Activated T-cell treated with anti-CD3 and anti-CD28 coated beads, Interleukin-2, amount 50 U/mL, for 1 hour (primary cell): ENCODE data around the gene ETS1.

Experiments used
- DNase-seq: peaks from one replicate; pipeline ENCODE4 v3.0.0-alpha.2; 2020

ETS1 gene

DNA sequence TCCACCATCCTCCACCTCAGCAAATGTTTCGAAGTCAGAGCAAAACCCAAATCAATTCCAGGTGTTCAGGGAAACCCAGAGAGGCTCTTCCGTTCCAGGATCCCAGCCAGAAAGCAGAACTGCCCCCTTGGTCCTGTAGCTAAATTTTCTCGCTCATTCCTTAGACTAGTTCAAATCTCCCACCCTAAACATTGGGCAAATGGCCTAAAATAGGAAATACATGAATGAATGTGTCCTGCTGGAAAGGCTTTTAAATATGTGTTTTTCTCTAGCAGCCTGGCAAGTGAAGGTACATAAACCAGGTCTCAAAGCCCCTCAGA, 89.6 kb downstream of the ETS1 start:
- DNase-seq, result no peak

- DNase-seq, result no peak
Measured at GRCh38 chr11:128497061-128497775, 90.1 kb downstream of the ETS1 start.

DNA sequence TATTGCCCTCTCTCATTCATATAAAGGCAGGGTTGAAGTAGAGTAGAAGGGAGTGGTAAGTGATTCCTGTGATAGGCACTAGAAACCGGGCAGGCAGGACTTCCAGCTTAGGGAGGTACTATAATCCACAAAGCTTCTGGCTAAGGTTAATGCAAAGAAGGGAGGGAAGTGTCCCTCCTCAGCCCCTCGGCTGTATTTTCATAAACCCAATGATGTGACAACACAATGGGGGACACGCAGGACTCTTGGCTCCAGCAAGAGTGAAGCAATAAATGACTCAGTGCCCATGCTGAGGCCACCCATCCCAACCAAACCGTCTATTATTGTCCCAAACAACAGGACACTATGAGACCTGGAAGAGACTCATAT, 90.7 kb downstream of the ETS1 start:
- no peak for DNase-seq

- no peak for DNase-seq
Measured at GRCh38 chr11:128496249-128496648, 91.1 kb downstream of the ETS1 start.

DNA sequence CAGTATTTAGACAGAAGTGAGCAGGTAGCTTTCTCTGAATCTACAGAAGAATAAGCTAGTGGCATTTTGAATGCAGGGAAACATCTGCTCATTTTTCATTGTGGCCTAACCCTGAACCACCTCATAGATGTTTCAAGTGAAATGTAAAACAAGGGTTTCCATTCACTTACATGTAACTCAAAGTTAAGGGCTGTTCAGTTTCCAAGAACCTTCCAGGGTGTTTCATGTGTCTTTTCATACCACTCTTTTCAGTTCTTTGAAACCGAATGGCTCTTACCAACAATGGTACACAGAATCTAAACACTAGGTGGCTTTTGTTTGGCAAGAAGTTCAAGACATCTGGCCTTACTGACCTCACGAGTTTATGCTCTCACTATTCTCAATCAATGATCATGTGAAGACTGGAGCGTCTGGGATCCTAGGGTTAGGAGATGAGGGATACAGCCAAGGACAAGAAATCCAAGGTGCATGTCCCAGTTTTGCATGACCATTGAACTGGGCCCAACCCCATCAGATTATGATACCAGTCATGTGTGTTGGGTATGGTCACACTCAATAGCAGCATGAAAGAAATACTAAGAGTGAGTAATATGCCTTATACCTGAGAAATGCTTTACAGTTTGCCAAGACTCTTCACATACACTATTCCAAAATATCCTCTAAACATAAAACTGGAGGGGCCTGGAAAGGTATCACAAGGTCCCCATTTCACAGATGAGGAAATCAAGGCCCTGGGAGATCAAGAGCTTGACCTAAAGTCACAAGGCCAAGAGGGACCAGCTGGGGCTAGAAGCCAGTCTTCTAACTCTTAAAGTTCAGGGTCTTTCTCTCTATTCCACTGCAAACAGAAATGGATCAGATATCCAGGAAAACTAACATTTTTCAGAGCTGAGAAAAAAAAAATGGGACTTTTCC, 92.7 kb downstream of the ETS1 start:
- DNase-seq, result no peak

- no peak for DNase-seq
Measured at GRCh38 chr11:128493570-128493965, 93.8 kb downstream of the ETS1 start.

DNA sequence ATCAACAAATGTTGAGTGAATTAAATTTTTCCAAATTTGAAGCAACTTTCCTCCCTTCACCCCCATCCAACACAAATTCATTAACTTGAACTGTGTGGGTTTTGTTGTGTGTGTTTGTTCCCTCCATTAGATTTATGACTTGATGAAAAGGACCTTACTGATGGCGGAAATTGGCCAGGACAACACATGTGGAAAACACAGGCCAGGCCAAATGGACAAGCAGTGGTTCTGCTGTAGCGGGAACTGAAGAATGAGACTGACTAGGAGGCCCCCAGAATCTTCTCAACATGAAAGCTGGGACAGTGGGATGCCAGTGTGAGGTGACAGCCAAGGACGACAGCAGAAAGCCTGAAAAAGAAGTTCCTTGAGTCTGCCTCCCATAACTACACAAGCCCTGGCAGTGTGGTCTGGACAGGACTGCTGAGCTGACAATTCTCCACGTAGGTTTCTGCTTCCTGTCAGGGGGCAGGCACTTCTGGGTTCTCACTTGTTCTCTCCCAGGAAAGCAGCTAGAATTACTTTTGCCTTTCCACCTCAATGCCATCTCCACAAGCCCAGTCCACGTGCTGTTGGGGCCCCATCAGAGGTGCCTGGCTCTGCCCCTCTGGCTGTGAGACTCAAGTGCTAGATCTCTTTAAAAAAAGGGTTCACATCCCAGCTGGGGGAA, 94.3 kb downstream of the ETS1 start:
- DNase-seq, result no peak

DNA sequence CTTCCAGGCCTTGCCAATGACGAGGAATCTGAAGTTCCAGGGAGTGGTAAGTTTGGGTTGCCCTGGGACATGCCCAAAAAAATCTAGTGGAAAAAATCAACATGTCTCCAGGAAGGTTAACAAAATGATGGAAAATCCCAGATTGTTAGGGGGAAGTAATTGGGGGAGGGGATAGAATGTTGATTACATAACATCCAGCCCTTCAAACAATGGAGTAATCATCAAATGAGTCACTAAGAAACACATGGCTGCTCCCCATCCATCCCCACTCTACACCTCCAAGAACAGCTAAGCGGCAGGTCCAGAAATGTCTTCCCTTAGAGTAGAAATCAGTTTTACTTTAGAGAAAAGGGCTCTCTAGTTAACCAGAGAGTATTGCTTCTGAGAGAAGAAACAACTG, 94.9 kb downstream of the ETS1 start:
- no peak for DNase-seq

GRCh38 chr11:128491195-128491936, 96.0 kb downstream of the ETS1 start:
- DNase-seq, result no peak

DNA sequence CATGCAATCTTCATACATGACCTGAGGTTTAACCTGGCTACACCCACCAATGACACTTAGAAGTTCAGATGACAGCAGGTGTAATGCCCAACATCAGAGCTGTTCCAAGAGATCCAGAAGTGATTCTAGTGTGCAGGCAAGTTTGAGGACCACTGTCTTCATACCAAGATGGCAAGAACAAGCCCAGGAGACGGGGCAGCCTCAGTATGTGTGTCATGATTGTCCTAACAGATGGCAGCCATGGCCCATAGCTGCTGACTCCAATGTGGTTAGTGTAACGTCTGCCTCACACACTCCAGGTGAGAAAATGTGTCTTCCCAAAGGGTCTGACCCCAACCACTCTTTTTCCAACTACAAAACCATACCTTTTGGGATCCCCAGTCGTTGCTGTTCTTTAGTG, 97.3 kb downstream of the ETS1 start:
- no peak for DNase-seq

DNA sequence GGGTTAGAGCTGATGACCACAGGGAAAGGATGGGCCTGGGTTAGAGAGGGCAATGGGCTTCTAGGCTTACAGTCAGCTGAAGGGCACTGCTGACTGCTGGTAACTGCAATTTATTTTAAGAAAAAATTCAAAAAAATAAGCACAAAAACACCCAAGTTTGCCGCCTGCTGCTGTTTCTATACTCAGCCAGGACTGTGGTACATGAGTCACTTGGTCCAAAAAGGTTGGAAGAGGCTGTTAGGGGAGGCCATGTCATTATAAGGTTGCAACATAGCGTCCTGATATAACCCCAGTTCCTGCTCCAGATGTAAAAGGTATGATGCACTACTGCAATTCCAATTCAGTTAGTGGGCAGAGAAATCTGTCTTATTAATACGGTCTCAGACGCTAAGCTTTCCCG, 98.9 kb downstream of the ETS1 start:
- no peak for DNase-seq

DNA sequence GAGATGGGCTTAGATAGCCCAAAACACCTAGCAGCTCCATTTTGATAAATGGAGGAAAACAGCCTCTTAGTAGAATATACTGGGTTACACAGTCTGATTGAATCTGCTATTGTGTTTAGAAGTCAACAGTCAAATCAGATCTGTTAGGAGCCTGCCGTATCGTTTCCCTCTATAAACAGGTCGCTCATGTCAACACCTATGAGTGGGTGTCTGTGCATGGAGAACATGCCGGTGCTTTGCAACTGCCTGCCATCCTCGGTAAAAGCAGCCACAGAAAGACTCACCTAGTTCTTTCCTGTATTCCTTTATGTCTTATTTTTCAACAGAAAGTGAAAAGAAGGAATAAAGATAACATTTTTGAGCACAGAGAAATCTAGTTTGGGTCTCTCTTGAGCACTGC, 99.4 kb downstream of the ETS1 start:
- no peak for DNase-seq

- no peak for DNase-seq
Measured at GRCh38 chr11:128484172-128484571, 103.2 kb downstream of the ETS1 start.

DNA sequence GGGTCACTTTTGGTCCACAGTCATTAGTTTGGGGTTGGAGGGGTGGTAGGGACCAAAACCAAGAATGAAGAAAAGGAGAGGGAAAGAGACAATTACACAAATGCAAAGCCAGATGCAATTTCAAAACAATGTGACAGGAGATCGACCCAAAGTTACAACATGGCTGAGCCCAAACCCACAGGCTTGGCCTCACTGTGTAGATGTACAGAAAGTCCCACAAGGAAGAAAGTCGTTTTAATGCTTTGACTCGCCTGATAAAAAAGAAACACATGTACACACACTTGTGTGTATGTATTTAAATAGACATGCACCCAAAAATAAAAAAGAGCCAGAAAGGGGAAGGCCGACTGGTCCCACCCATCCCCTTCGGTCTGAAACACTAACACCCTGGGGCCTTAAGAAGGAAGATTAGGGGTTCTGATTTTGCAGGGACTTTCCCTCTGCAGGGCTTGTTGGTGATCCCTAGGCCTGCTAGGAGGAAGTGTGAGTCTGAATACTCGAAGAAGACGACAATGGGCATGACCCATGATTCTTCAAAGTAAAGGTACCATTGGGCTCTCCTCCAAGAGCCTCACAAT, 104.1 kb downstream of the ETS1 start:
- no peak for DNase-seq

GRCh38 chr11:128482512-128483191, 104.7 kb downstream of the ETS1 start:
- no peak for DNase-seq

GRCh38 chr11:128482092-128482491, 105.3 kb downstream of the ETS1 start:
- no peak for DNase-seq

DNA sequence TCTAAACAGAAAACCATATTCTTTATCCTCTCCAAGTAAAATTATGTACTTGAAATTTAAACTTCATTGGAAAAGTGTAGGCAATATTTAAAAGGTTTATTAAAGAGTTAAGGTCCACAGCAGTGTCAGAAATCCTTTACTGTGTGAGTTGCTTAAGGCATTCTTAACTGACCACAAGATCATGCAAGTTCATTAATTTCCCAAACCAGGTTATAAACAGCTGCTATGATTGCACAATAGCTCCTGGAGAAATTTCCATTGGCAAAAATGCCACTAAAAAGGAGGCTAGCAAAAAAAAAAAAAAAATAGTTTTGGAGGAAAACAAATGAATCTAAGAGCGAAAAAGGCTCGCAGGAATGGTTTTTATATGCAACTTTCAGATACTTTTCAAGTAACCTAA, 106.2 kb downstream of the ETS1 start:
- no peak for DNase-seq

DNA sequence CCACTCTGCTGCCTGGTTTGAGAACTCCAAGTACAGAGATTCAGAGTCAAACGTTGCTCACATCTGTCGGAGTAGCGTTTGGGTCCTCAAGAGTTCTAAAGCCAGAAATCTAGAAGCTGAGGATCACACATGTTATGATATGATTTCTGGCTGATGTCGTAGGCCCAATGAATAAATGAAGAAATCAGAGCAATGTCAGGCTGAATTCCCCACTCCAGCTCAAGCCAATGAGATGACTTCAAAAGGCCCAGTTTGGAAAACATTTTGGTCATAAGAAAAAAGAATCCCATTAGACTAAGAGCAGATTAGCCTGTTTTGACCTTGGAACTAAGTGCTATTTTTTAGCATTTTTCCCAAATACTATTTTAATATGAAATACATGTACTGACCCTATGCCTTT, 106.7 kb downstream of the ETS1 start:
- no peak for DNase-seq

DNA sequence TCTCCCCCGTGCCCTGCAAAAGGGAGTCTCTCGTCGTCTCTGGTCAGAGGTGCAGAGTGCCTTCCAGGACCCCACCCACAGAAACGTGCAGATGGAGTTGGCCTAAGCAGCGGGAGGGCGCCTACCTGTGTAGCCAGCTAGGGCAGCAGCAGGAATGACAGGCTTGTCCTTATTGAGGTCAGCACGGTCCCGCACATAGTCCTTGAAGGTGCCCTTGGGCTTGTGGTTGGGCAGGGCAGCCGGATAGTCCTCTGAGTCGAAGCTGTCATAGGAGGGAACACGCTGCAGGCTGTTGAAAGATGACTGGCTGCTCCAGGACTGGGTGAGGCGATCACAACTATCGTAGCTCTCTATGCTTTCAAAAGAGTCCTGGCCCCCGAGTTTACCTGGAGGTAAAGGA, 107.3 kb downstream of the ETS1 start:
- no peak for DNase-seq

DNA sequence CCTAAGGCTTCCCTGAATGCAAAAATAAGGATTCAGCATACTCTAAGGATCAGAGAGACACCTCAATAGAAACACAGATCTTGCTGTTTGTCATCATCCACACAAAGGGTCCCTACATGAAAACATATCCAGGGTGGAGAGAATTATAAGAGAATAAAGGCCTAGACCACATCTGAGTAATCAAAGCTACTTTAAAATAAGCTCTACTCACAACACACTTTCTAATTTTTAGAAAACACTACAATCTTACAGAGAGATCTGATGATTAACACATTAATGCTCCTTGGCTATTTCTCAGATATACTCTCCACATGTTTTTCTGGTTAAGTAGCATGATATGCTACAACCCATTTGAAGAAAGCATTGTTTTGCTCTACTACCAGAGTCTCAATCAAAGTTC, 108.2 kb downstream of the ETS1 start:
- DNase-seq, result no peak

GRCh38 chr11:128478305-128478704, 109.1 kb downstream of the ETS1 start:
- DNase-seq, result no peak

GRCh38 chr11:128477811-128478210, 109.5 kb downstream of the ETS1 start:
- DNase-seq, result no peak
